Measurements from ENCODE around the gene NPHP1. TPM values are rescaled to one million over a fixed set of nuclear protein-coding genes. Genes with fewer than 3 reads are reported as not detected.

The NPHP1 gene
- total RNA-seq, 1 donor from 2014 or later: 3.6 TPM

DNA sequence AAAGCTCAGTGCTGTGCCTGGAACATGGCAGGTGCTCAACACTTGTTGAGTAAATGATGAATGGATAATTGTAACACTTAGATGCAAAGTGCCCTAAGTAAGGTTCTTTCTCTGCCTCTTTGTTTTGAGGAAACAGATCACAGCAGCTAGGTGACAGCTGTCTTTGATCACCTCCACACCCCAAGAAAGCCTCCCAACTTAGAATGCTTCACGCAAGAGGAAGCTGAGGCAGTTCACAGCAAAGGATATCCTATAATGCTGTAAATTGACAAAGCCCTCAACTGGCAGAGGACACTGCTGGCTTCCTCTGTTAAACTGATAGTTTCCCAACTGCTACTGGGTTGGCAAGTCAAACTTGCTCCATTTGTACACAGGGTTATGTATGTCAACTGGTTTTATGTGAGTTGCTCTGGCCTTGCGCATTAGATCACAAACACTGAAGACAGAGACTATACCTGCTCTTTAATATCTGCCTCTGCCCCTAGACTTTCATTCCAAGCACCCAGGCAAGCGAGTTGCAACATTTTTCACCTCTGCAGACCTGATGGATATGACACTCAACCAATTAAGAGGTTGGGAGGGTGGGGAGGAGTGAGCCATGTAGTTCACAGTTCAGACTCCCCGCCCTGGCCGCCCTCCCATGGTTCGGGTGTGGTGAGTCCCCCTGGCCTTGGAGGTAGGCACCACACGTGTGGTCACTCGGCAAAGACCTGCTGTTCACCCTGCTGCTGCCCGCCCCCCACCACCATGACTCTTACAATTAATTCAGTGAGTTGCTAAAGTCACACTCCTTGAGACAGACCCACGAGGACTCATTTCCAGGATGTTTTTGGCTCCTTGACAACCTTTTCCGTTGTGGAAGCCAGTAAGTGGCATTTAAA is 84.4 kb downstream of the NPHP1 start:
- DNase-seq (ENCODE audit: extremely low spot score, unreplicated experiment): no peak
- TF ChIP-seq, protein P1, sequence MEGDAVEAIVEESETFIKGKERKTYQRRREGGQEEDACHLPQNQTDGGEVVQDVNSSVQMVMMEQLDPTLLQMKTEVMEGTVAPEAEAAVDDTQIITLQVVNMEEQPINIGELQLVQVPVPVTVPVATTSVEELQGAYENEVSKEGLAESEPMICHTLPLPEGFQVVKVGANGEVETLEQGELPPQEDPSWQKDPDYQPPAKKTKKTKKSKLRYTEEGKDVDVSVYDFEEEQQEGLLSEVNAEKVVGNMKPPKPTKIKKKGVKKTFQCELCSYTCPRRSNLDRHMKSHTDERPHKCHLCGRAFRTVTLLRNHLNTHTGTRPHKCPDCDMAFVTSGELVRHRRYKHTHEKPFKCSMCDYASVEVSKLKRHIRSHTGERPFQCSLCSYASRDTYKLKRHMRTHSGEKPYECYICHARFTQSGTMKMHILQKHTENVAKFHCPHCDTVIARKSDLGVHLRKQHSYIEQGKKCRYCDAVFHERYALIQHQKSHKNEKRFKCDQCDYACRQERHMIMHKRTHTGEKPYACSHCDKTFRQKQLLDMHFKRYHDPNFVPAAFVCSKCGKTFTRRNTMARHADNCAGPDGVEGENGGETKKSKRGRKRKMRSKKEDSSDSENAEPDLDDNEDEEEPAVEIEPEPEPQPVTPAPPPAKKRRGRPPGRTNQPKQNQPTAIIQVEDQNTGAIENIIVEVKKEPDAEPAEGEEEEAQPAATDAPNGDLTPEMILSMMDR (IDR thresholded peaks at IDR 0.05): no peak
- Mint-ChIP-seq H3K36me3 (ENCODE audit: unreplicated experiment) (no peaks in the 10 kb centered on the region), H3K27me3 (ENCODE audit: unreplicated experiment) (peaks cover 9% of the 10 kb centered on the region), H3K4me1 (ENCODE audit: unreplicated experiment) (peaks cover 7% of the 10 kb centered on the region), H3K9me3 (ENCODE audit: unreplicated experiment) (no peaks in the 10 kb centered on the region), H3K27ac (ENCODE audit: unreplicated experiment) (no peak overlapping the region), H3K4me3 (ENCODE audit: unreplicated experiment) (no peak overlapping the region)

DNA sequence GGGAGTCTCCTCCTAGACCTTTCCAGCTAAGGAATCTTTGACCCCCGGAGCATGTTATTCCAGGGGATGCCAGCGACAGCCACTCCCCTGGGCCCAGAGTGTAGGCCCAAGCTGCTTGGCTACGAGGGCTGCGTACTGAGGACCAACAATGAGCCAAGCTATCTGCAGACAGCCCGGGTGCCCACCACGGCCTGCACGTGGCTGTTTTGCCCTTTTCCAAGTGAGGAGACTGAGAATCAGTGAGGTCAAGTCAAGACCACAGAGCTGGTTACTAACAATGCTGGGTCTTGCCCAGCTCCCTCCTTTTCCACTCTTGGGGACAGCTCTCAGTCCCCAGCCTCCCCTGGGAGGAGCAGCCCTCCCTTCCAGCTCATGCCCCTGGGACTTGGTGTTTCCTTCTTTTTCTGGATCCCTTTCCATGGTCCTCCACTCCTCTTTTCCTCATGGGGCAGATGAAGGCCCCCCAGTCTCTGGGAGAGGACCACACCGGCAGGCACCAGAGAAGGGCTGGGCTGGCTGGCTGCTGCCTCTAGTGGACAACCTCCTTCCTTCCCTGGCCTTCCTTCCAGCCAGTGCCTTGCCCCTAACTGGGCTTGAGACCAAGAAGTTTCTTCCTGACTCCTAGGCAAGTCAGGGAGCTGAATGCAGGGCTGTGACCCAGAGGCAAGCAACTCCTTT is 88.6 kb downstream of the NPHP1 start:
- Mint-ChIP-seq H3K9me3 (ENCODE audit: unreplicated experiment) (peaks cover under 1% of the 10 kb centered on the region), H3K4me1 (ENCODE audit: unreplicated experiment) (peaks cover 12% of the 10 kb centered on the region), H3K4me3 (ENCODE audit: unreplicated experiment) (peak overlapping the region; percentile 59), H3K27me3 (ENCODE audit: unreplicated experiment) (peaks cover 9% of the 10 kb centered on the region), H3K36me3 (ENCODE audit: unreplicated experiment) (no peaks in the 10 kb centered on the region), H3K27ac (ENCODE audit: unreplicated experiment) (no peak overlapping the region)
- no peak for DNase-seq (ENCODE audit: extremely low spot score, unreplicated experiment)
- TF ChIP-seq, protein P1 (IDR thresholded peaks at IDR 0.05): peak; percentile 62

- H3K36me3 Mint-ChIP-seq (ENCODE audit: unreplicated experiment): no peaks in the 10 kb centered on the region
- peak within 1 kb of the TSS; percentile 59 for H3K4me3 Mint-ChIP-seq (ENCODE audit: unreplicated experiment)
- H3K27me3 Mint-ChIP-seq (ENCODE audit: unreplicated experiment): peaks cover 9% of the 10 kb centered on the region
Observed at GRCh38 chr2:110115291-110116032, 89.4 kb downstream of the NPHP1 start, which contains the start of gene MALL. MALL (minus strand) TSS chr2:110115822; CDS start chr2:110115792, 30 bp downstream.

DNA sequence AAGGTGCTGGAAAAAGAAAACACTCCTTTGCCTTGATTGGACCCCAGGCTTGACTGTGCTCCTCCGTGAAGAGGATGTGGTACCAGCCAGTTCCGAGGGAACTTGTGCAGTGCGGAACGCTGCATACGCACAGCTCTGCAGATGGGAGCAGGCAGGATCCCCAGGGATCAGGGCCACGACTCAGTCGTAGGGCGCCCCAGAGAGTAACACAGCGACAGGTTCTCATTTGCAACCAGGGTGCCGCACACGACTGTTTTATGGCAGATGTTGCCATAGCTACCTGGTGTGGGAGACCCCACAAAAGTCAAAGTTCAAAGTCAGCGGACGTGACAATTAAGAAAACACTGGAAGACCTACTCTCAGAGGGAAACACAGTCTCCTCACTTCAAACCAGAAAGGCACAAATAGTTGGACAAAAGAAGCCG is 90.0 kb downstream of the NPHP1 start:
- H3K27ac Mint-ChIP-seq (ENCODE audit: unreplicated experiment): no peak overlapping the region

More at GRCh38 chr2:110115291-110116032, 89.4 kb downstream of the NPHP1 start, which contains the start of gene MALL:
- Mint-ChIP-seq H3K9me3 (ENCODE audit: unreplicated experiment) (peaks cover 8% of the 10 kb centered on the region), H3K27ac (ENCODE audit: unreplicated experiment) (no peak within 1 kb of the TSS), H3K4me1 (ENCODE audit: unreplicated experiment) (peaks cover 12% of the 10 kb centered on the region)
- TF ChIP-seq, protein P1 (IDR thresholded peaks at IDR 0.05): no peak
- no peak for DNase-seq (ENCODE audit: extremely low spot score, unreplicated experiment)

More for the DNA sequence above, 90.0 kb downstream of the NPHP1 start:
- Mint-ChIP-seq H3K9me3 (ENCODE audit: unreplicated experiment) (peaks cover 14% of the 10 kb centered on the region), H3K27me3 (ENCODE audit: unreplicated experiment) (peaks cover 9% of the 10 kb centered on the region), H3K36me3 (ENCODE audit: unreplicated experiment) (peaks cover 2% of the 10 kb centered on the region), H3K4me3 (ENCODE audit: unreplicated experiment) (peak overlapping the region; percentile 59), H3K4me1 (ENCODE audit: unreplicated experiment) (peaks cover 12% of the 10 kb centered on the region)
- no peak for DNase-seq (ENCODE audit: extremely low spot score, unreplicated experiment)
- TF ChIP-seq, protein P1 (IDR thresholded peaks at IDR 0.05): no peak

All from osteocyte (in vitro differentiated cells).